Adrenal gland (tissue), 12 donors: ENCODE results near the gene CLEC16A. TPM values are rescaled to one million over a fixed set of nuclear protein-coding genes. Genes with fewer than 3 reads are reported as not detected.

ENCODE experiments used
- DNase-seq, 7 donors: peaks; one replicate each; pipeline ENCODE4 v3.0.0-alpha.2; 2019 to 2020
- H3K27ac ChIP-seq, 5 donors: fragments of 200-600 bp; sonication (generic) in 4 of 5; 1 replicate in 3 of 5; 2 replicates in 2 of 5; pipeline versions ENCODE4 v1.5.1 to v1.8.0; 2016 to 2020; ENCODE audit warnings: mild to moderate bottlenecking in 1 of 5
- H3K27me3 ChIP-seq: fragments of 200-600 bp; 2 replicates; pipeline ENCODE4 v1.8.0; 2021
- H3K36me3 ChIP-seq, 2 donors: fragments of 200-600 bp; replicated peaks in 1 of 2; 1 replicate in 1 of 2; 2 replicates in 1 of 2; pipeline versions ENCODE4 v1.5.1 to v1.8.0; 2018 to 2022
- H3K4me1 ChIP-seq, 2 donors: fragments of 200-600 bp; replicated peaks in 1 of 2; 1 replicate in 1 of 2; 2 replicates in 1 of 2; pipeline versions ENCODE4 v1.5.1 to v1.8.0; 2018 to 2021
- H3K4me3 ChIP-seq, 4 donors: fragments of 200-600 bp; sonication (generic) in 3 of 4; one replicate each; pipeline ENCODE4 v1.5.1; 2016 to 2018
- H3K9me3 ChIP-seq, 3 donors: fragments of 200-600 bp; sonication (generic) in 1 of 3; replicated peaks in 1 of 3; 1 replicate in 2 of 3; 2 replicates in 1 of 3; pipeline versions ENCODE4 v1.5.1 to v1.8.0; 2016 to 2021
- POLR2A ChIP-seq, 2 donors: fragments of 450-650 bp; IDR thresholded peaks; one replicate each; pipeline ENCODE4 v1.6.1; 2017; ENCODE audit warnings: antibody characterized with exemption in 2 of 2, mild to moderate bottlenecking in 2 of 2, moderate library complexity in 1 of 2
- WGBS, 4 donors: extraction: QIAGEN DNeasy Blood & Tissue Kit in 2 of 4; methylation state at CpG; one replicate each; pipeline versions ENCODE4 v1.1.5 to v1.1.7; 2013 to 2017; 5-methylcytosine and 5-hydroxymethylcytosine counted together
- intact Hi-C, 2 donors: fragments of 100-400 bp; cut with DNase I; formaldehyde crosslinking; loops; one replicate each; pipeline versions ENCODE4 v1.14.1 to v1.15.0; 2022 to 2023
- polyA plus RNA-seq, 3 donors: library from polyadenylated mRNA; stranded (reverse); fragments of 200-250 nt in 2 of 3; fragments of 350-450 nt in 1 of 3; fragmentation: Illumina TruSeq in 1 of 3; extraction: RNeasy Lipid Tissue Mini Kit (QIAGEN cat#74804) in 1 of 3; gene quantifications; one replicate each; pipeline ENCODE4 v1.2.3, GENCODE V29; 2013 to 2014
- total RNA-seq, 9 donors: library from RNA; depleted of rRNA in 4 of 9; stranded (reverse); fragments of >200 nt in 4 of 9; fragments of 120-200 nt in 1 of 9; fragmentation: NEBNext Ultra II Directional in 1 of 9; extraction: Animal tissue kit (Norgen Biotek cat#: 25700) in 1 of 9; gene quantifications; one replicate each; pipeline versions ENCODE4 v1.1.0 to v1.2.4, GENCODE V29; 2013 to 2023
- TF ChIP-seq, protein P1 (sequence below), 6 experiments: fragments of 450-650 bp in 4 of 6; fragments of 200-600 bp in 2 of 6; sonication (generic) in 1 of 6; IDR thresholded peaks; 1 replicate in 5 of 6; 2 replicates in 1 of 6; pipeline versions ENCODE4 v1.5.1 to v1.8.0; 2016 to 2021; ENCODE audit warnings: antibody characterized with exemption in 6 of 6, mild to moderate bottlenecking in 2 of 6, moderate library complexity in 1 of 6
- donor health status: healthy with polysubstance abuse.
- donor health status: Bipolar disorder and iron deficiency.
- donor health status: DM: yes; HTN: yes; CAD: no.
- donor health status: DM: no; HTN: no; CAD: no.
- donor health status: DM: no; HTN: no; CAD: no.
- donor health status: DM: yes; HTN: yes; CAD: no.

The CLEC16A gene
- total and polyA plus RNA-seq, 12 donors = 14.0 to 37.2 (median 27.6) TPM

DNA sequence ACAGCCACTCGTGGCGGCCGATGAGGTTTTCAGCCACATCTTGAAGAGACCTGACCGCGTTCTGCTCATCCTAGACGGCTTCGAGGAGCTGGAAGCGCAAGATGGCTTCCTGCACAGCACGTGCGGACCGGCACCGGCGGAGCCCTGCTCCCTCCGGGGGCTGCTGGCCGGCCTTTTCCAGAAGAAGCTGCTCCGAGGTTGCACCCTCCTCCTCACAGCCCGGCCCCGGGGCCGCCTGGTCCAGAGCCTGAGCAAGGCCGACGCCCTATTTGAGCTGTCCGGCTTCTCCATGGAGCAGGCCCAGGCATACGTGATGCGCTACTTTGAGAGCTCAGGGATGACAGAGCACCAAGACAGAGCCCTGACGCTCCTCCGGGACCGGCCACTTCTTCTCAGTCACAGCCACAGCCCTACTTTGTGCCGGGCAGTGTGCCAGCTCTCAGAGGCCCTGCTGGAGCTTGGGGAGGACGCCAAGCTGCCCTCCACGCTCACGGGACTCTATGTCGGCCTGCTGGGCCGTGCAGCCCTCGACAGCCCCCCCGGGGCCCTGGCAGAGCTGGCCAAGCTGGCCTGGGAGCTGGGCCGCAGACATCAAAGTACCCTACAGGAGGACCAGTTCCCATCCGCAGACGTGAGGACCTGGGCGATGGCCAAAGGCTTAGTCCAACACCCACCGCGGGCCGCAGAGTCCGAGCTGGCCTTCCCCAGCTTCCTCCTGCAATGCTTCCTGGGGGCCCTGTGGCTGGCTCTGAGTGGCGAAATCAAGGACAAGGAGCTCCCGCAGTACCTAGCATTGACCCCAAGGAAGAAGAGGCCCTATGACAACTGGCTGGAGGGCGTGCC lies 37.2 kb upstream of the CLEC16A start:
- Histone ChIP-seq H3K4me1 (no peaks in the 10 kb centered on the region), H3K27me3 (no peaks in the 10 kb centered on the region), H3K9me3 (no peaks in the 10 kb centered on the region), H3K36me3 (peaks cover 0 to 4% of the 10 kb centered on the region in 2 donors), H3K4me3 (no peak overlapping the region), H3K27ac (no peak overlapping the region)
- WGBS, 4 donors = 86 to 88% (median 87%) methylated on average over 15 to 46 of the region's 46 CpGs
- DNase-seq = no peak
- intact Hi-C loops = no loop called here
- TF ChIP-seq POLR2A (IDR thresholded peaks at IDR 0.05) = no peak
- TF ChIP-seq, protein P1, sequence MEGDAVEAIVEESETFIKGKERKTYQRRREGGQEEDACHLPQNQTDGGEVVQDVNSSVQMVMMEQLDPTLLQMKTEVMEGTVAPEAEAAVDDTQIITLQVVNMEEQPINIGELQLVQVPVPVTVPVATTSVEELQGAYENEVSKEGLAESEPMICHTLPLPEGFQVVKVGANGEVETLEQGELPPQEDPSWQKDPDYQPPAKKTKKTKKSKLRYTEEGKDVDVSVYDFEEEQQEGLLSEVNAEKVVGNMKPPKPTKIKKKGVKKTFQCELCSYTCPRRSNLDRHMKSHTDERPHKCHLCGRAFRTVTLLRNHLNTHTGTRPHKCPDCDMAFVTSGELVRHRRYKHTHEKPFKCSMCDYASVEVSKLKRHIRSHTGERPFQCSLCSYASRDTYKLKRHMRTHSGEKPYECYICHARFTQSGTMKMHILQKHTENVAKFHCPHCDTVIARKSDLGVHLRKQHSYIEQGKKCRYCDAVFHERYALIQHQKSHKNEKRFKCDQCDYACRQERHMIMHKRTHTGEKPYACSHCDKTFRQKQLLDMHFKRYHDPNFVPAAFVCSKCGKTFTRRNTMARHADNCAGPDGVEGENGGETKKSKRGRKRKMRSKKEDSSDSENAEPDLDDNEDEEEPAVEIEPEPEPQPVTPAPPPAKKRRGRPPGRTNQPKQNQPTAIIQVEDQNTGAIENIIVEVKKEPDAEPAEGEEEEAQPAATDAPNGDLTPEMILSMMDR (IDR thresholded peaks at IDR 0.05) = no peak

DNA sequence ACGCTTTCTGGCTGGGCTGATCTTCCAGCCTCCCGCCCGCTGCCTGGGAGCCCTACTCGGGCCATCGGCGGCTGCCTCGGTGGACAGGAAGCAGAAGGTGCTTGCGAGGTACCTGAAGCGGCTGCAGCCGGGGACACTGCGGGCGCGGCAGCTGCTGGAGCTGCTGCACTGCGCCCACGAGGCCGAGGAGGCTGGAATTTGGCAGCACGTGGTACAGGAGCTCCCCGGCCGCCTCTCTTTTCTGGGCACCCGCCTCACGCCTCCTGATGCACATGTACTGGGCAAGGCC lies 36.7 kb upstream of the CLEC16A start:
- no peaks in the 10 kb centered on the region for H3K9me3 ChIP-seq
- WGBS, 4 donors = 86 to 93% (median 91%) methylated on average over 21 of the region's 21 CpGs; no CpG with 5 or more reads in 1 of the 4 donors
- no peak for TF ChIP-seq POLR2A (IDR thresholded peaks at IDR 0.05)
- TF ChIP-seq, protein P1 (IDR thresholded peaks at IDR 0.05) = no peak
- peaks cover 0 to 2% of the 10 kb centered on the region in 2 donors for H3K36me3 ChIP-seq
- H3K27me3 ChIP-seq = no peaks in the 10 kb centered on the region
- no peak overlapping the region for H3K27ac ChIP-seq
- no peaks in the 10 kb centered on the region for H3K4me1 ChIP-seq
- intact Hi-C loops = no loop called here
- DNase-seq = no peak
- no peak overlapping the region for H3K4me3 ChIP-seq

DNA sequence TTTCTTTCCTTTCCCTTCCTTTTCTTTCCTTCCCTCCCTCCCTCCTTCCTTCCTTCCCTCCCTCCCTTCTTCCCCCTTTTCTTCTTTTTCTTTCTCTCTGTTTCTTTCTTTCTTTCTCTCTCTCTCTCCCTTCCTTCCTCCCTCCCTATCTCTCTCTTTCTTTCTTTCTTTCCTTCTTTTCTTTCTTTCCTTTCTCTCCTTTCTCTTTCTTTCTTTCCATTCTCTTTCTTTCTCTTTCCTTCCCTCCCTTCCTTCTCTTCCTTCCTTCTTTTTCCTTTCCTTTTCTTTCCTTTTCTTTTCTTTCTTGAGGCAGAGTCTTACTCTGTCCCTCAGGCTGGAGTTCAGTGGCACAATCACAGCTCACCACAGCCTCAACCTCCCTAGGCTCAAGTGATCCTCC lies 33.1 kb upstream of the CLEC16A start:
- no peaks in the 10 kb centered on the region for H3K27me3 ChIP-seq
- no peak overlapping the region for H3K27ac ChIP-seq
- TF ChIP-seq, protein P1 (IDR thresholded peaks at IDR 0.05) = no peak
- TF ChIP-seq POLR2A (IDR thresholded peaks at IDR 0.05) = no peak
- no peaks in the 10 kb centered on the region for H3K9me3 ChIP-seq
- H3K36me3 ChIP-seq = no peaks in the 10 kb centered on the region
- no peak for DNase-seq
- intact Hi-C loops = loop anchor here in 1 of 2 donors (10.0 kb wide), 1 partner anchor 76 kb away; no protein-coding TSS in a partner anchor
- H3K4me3 ChIP-seq = no peak overlapping the region
- no peaks in the 10 kb centered on the region for H3K4me1 ChIP-seq

DNA sequence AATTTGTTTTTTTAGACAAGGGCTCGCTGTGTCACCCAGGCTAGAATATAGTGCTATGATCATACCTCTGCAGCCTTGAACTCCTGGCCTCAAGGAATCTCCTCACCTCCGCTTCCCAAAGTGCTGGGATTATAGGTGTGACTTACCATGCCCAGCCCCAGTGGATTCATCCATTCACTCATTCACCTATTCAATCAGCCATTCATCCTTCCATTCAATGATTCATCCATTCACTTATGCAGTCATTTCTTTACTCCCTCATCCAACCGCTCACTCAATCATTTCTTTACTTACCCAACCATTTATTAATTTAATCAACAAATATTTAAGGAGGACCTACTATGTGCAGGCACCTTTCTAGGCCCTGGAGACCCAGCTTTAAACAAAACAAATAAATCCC lies 27.8 kb upstream of the CLEC16A start:
- Histone ChIP-seq H3K27ac (no peak overlapping the region), H3K4me1 (peaks cover 8 to 19% of the 10 kb centered on the region in 2 donors), H3K9me3 (no peaks in the 10 kb centered on the region), H3K4me3 (no peak overlapping the region), H3K27me3 (no peaks in the 10 kb centered on the region), H3K36me3 (no peaks in the 10 kb centered on the region)
- TF ChIP-seq, protein P1 (IDR thresholded peaks at IDR 0.05) = no peak
- no peak for TF ChIP-seq POLR2A (IDR thresholded peaks at IDR 0.05)
- intact Hi-C loops = loop anchor here (5.0 to 10.0 kb wide), 4 partner anchors 82 to 394 kb away; no protein-coding TSS in a partner anchor
- WGBS, 4 donors = 60 to 67% (median 65%) methylated on average over 3 of the region's 3 CpGs
- DNase-seq = no peak
